ENCODE measurements around the gene PTPRN2. TPM values are rescaled to one million over a fixed set of nuclear protein-coding genes. Genes with fewer than 3 reads are reported as not detected.

PTPRN2 gene
- total and polyA plus RNA-seq, 2 of the 8 experiments (the other 6 are each of a cell fraction or from before 2014, with no cell fraction given) = 2.6 to 4.5 TPM

DNA sequence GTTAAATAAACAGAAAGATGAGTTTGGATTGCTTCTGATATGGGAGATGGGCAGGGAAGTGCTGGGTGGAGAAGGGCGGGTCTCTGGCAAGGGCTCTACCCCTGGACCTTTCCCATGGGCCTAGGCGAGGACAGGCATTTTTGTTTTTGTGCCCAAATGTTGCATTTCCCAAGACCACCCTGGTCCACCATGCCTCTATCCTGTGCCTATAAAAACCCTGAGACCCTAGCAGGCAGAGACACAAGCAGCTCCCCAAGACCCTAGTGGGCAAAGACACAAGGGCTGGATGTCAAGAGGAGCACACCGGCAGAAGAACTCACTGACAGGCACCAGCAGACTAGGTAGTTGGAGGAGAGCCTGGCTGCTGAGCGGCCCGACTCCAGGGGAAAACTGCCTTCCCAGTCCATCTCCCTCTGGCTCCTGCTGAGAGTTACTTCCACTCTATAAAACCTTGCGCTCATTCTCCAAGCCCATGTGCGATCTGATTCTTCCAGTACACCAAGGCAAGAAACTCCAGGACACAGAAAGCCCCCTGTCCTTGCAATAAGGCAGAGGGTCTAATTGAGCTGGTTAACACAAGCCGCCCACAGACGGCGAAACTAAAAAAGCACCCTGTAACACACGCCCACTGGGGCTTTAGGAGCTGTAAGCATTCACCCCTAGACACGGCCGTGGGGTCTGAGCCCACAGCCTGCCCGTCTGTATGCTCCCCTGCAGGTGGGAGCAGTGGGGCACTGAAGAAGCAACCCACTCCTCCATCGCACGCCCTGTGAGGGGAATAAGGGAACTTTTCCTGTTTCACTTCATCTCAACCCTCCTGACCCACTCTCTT lies 291.4 kb downstream of the PTPRN2 start:
- ChIA-PET POLR2A (ENCODE audit: partially characterized antibody) (no interaction called here), CTCF (ENCODE audit: partially characterized antibody) (no interaction called here)
- H2BK20ac ChIP-seq (ENCODE audit: low read length) = no peak overlapping the region
- no peak overlapping the region for H2BK5ac ChIP-seq (ENCODE audit: low read depth, low read length)
- H4K5ac ChIP-seq (ENCODE audit: insufficient read length, low read depth, low read length) = no peak overlapping the region
- H3K4ac ChIP-seq (replicated peaks; ENCODE audit: insufficient read length, low read depth, low read length) = no peak overlapping the region
- H4K91ac ChIP-seq (replicated peaks; ENCODE audit: insufficient read length, low read length) = no peak overlapping the region
- H4K20me1 ChIP-seq (replicated peaks in 1 of 2; ENCODE audit: control insufficient read depth in 1 of 2, insufficient read depth in 2 of 2, low read length in 2 of 2) = no peaks in the 10 kb centered on the region
- no peak overlapping the region; the same call in 1 of the 2 replicates for H2BK12ac ChIP-seq (ENCODE audit: low read depth, low read length)
- H3K36me3 ChIP-seq (ENCODE audit: control insufficient read depth in 2 of 4, insufficient read depth in 4 of 4, low read length in 3 of 4) = no peaks in the 10 kb centered on the region
- no peaks in the 10 kb centered on the region for H3K23me2 ChIP-seq (ENCODE audit: low read depth, low read length)
- no peak overlapping the region for H3K56ac ChIP-seq (replicated peaks; ENCODE audit: insufficient read length, low read depth, low read length)
- no peaks in the 10 kb centered on the region for H3K79me2 ChIP-seq (ENCODE audit: control insufficient read depth in 1 of 2, insufficient read depth in 2 of 2, low read length in 2 of 2)
- H3K27ac ChIP-seq (ENCODE audit: low read depth, low read length) = no peak overlapping the region
- peaks cover 12 to 32% of the 10 kb centered on the region in 2 experiments for H3K9me3 ChIP-seq (ENCODE audit: insufficient read depth in 2 of 2, low read depth in 1 of 2, low read length in 1 of 2)
- H3K4me3 ChIP-seq (ENCODE audit: extremely low read depth in 1 of 4, insufficient read depth in 2 of 4, low read depth in 3 of 4, low read length in 4 of 4) = no peak overlapping the region
- DNase-seq (ENCODE audit: low read depth in 1 of 2, low spot score in 2 of 2) (peak in 1 of 2 experiments; percentile 40), FAIRE-seq (no peak)
- no peaks in the 10 kb centered on the region for H3K27me3 ChIP-seq (replicated peaks in 1 of 4; ENCODE audit: control insufficient read depth in 3 of 4, extremely low read depth in 1 of 4, insufficient read depth in 3 of 4, low read length in 3 of 4)
- H4K8ac ChIP-seq (ENCODE audit: extremely low read depth, insufficient read depth, low read length) = no peak overlapping the region
- no peak overlapping the region for H2BK120ac ChIP-seq (replicated peaks; ENCODE audit: low read depth, low read length)
- no peak overlapping the region for H2AFZ ChIP-seq (ENCODE audit: low read length)
- peaks cover 0 to 10% (median under 1%) of the 10 kb centered on the region in 4 experiments; a peak in 3 of 7 replicates for H3K4me1 ChIP-seq (replicated peaks in 1 of 4; ENCODE audit: control insufficient read depth in 3 of 4, insufficient read depth in 4 of 4, low read length in 3 of 4)
- no peaks in the 10 kb centered on the region for H3K79me1 ChIP-seq (ENCODE audit: low read depth, low read length)
- H3K9ac ChIP-seq (replicated peaks in 1 of 4; ENCODE audit: extremely low read depth in 1 of 4, low read depth in 3 of 4, low read length in 3 of 4) = no peak overlapping the region
- H2BK15ac ChIP-seq (ENCODE audit: low read length) = no peak overlapping the region
- H3K4me2 ChIP-seq (ENCODE audit: insufficient read depth in 1 of 2, low read depth in 2 of 2, low read length in 2 of 2) = no peak overlapping the region
- no peak overlapping the region for H3K18ac ChIP-seq (ENCODE audit: extremely low read depth, low read length)
- H3K23ac ChIP-seq (ENCODE audit: insufficient read length) = no peak overlapping the region
- no peak overlapping the region for H2AK5ac ChIP-seq (ENCODE audit: low read depth, low read length)
- 86% methylated on average over 15 of the region's 16 CpGs; no CpG with 5 or more reads in 1 of the 2 experiments for WGBS, 2 experiments (ENCODE audit: extremely low coverage in 1 of 2, insufficient coverage in 1 of 2, insufficient read length in 1 of 2, insufficient replicate concordance in 2 of 2, low coverage in 1 of 2, low lambda C conversion rate in 2 of 2, missing lambda C conversion rate in 1 of 2)
- no peak overlapping the region for H3K14ac ChIP-seq (ENCODE audit: insufficient read length)
- no peak for TF ChIP-seq USF2 (IDR thresholded peaks at IDR 0.05; ENCODE audit: low read length)
- TF ChIP-seq CHD1 (IDR thresholded peaks at IDR 0.05; ENCODE audit: low read depth, low read length) = no peak
- TF ChIP-seq SIRT6 (IDR thresholded peaks at IDR 0.05; ENCODE audit: low read length) = no peak
- no peak for TF ChIP-seq CBX5 (IDR thresholded peaks at IDR 0.05; ENCODE audit: low read depth, low read length)
- no peak for TF ChIP-seq SAP30 (IDR thresholded peaks at IDR 0.05; ENCODE audit: insufficient read depth, insufficient replicate concordance, low read length)
- no peak for TF ChIP-seq NRF1 (IDR thresholded peaks at IDR 0.05; ENCODE audit: low read depth, low read length)
- TF ChIP-seq RAD21 (IDR thresholded peaks at IDR 0.05 in 1 of 2, conservative IDR thresholded peaks at IDR 0.05 in 1 of 2; ENCODE audit: low read depth in 2 of 2, low read length in 2 of 2) = no peak
- TF ChIP-seq, protein P1, sequence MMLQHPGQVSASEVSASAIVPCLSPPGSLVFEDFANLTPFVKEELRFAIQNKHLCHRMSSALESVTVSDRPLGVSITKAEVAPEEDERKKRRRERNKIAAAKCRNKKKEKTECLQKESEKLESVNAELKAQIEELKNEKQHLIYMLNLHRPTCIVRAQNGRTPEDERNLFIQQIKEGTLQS (IDR thresholded peaks at IDR 0.05; ENCODE audit: insufficient read depth, low read depth, low read length) = no peak
- no peak for TF ChIP-seq POLR2AphosphoS5 (IDR thresholded peaks at IDR 0.05; ENCODE audit: low read depth, low read length)
- no peak for TF ChIP-seq EP300 (IDR thresholded peaks at IDR 0.05; ENCODE audit: borderline replicate concordance in 1 of 2, low read depth in 2 of 2, low read length in 2 of 2)

Measured in H1 (cell line).